HepG2 (cell line): ENCODE measurements around the gene CLCA4. TPM values are rescaled to one million over a fixed set of nuclear protein-coding genes. Genes with fewer than 3 reads are reported as not detected.

Experiments
- ATAC-seq: fragments of 200-7000 bp; cut with Tn5 transposase; 3 replicates; pipeline ENCODE4 v1.9.1; 2020; ENCODE audit warnings: mild to moderate bottlenecking, moderate library complexity
- BruUV-seq: library from RNA; stranded (reverse); fragments of 400-500 nt; replicated peaks from 2 replicates; lab custom pipeline; 2021; lab: Mats Ljungman, UMichigan
- CTCF ChIA-PET: fragments of 300-600 bp; formaldehyde crosslinking; extraction: SDS; loops from one replicate; lab custom pipeline; 2021; ENCODE audit warnings: low total read pairs, inconsistent platforms, low intra/inter-chr PET ratio; lab: Yijun Ruan, JAX
- POLR2A ChIA-PET: fragments of 350-600 bp; sonication (Branson Sonifier 250); formaldehyde crosslinking; loops from one replicate; lab custom pipeline; 2020; ENCODE audit warnings: antibody characterized with exemption, inconsistent platforms; lab: Yijun Ruan, JAX
- DNase-seq: peaks from one replicate; pipeline ENCODE4 v3.0.0-alpha.2; 2015; ENCODE audit warnings: low spot score
- FAIRE-seq: peaks from 3 replicates; lab custom pipeline; 2011; peaks lifted over from hg19 to GRCh38; lab: Jason Lieb, UNC
- H2AFZ ChIP-seq: one replicate; pipeline ENCODE4 v1.6.1; 2011; ENCODE audit warnings: low read length, inconsistent platforms
- H3K27ac ChIP-seq: fragments of 300-600 bp; 3 replicates; pipeline ENCODE4 v1.8.0; 2011; ENCODE audit warnings: mixed run types, mild to moderate bottlenecking, mixed read lengths, low read length, inconsistent platforms; ENCODE audit not compliant: insufficient read depth; ENCODE audit errors: extremely low read length
- H3K27me3 ChIP-seq, 2 experiments: fragments of 200-600 bp in 1 of 2; 2 replicates in 1 of 2; 3 replicates in 1 of 2; pipeline versions ENCODE4 v1.6.0 to v1.8.0; 2011; ENCODE audit warnings: low read length in 2 of 2, mild to moderate bottlenecking in 2 of 2, moderate library complexity in 2 of 2, inconsistent platforms in 1 of 2; ENCODE audit not compliant: insufficient read depth in 2 of 2, control insufficient read depth in 1 of 2
- H3K36me3 ChIP-seq, 2 experiments: fragments of 200-600 bp in 1 of 2; replicated peaks in 1 of 2; 2 replicates in 1 of 2; 3 replicates in 1 of 2; pipeline versions ENCODE4 v1.5.1 to v1.8.0; 2011; ENCODE audit warnings: low read length in 2 of 2, inconsistent platforms in 1 of 2; ENCODE audit not compliant: insufficient read depth in 2 of 2, control insufficient read depth in 1 of 2
- H3K4me1 ChIP-seq: 2 replicates; pipeline ENCODE4 v1.5.1; 2012; ENCODE audit warnings: low read length, inconsistent platforms; ENCODE audit not compliant: insufficient read depth
- H3K4me2 ChIP-seq: 2 replicates; pipeline ENCODE4 v1.6.0; 2011; ENCODE audit warnings: low read depth, low read length, inconsistent platforms
- H3K4me3 ChIP-seq, 3 experiments: fragments of 200-600 bp in 1 of 3; sonication (generic), shearing (Covaris generic) in 1 of 3; replicated peaks in 1 of 3; 2 replicates each; pipeline ENCODE4 v1.5.1; 2011 to 2016; ENCODE audit warnings: low read length in 3 of 3, inconsistent platforms in 2 of 3, low read depth in 2 of 3, mild to moderate bottlenecking in 2 of 3, control low read depth in 1 of 3, mixed read lengths in 1 of 3; ENCODE audit not compliant: insufficient read depth in 1 of 3
- H3K79me2 ChIP-seq: one replicate; pipeline ENCODE4 v1.6.1; 2011; ENCODE audit warnings: low read length, inconsistent platforms; ENCODE audit not compliant: insufficient read depth
- H3K9ac ChIP-seq: 2 replicates; pipeline ENCODE4 v1.6.0; 2011; ENCODE audit warnings: mild to moderate bottlenecking, low read depth, low read length, inconsistent platforms; ENCODE audit not compliant: insufficient read depth
- H3K9me3 ChIP-seq: 2 replicates; pipeline ENCODE4 v1.5.1; 2012; ENCODE audit warnings: mild to moderate bottlenecking, low read length
- H4K20me1 ChIP-seq: 2 replicates; pipeline ENCODE4 v1.6.0; 2011; ENCODE audit warnings: inconsistent platforms, mild to moderate bottlenecking, low read length, moderate library complexity; ENCODE audit not compliant: insufficient read depth
- ATRX ChIP-seq: sonication (generic); formaldehyde crosslinking; IDR thresholded peaks from 2 replicates; pipeline ENCODE4 v1.4.0; 2020; ENCODE audit warnings: missing genetic modification reagents, borderline replicate concordance
- CENPBD1 ChIP-seq: sonication (generic); formaldehyde crosslinking; IDR thresholded peaks from 2 replicates; pipeline ENCODE4 v1.8.0; 2022; ENCODE audit warnings: missing genetic modification reagents, low read depth, mild to moderate bottlenecking, borderline replicate concordance
- CHD2 ChIP-seq: IDR thresholded peaks from 2 replicates; pipeline ENCODE4 v1.6.1; 2011; ENCODE audit warnings: low read depth, low read length, improper control_type of control experiment
- CREB1 ChIP-seq, 2 experiments: fragments of 450-650 bp in 1 of 2; IDR thresholded peaks; 2 replicates each; pipeline ENCODE4 v1.6.1; 2016 to 2017; ENCODE audit warnings: control low read depth in 1 of 2, mild to moderate bottlenecking in 1 of 2, missing compliant biosample characterization in 1 of 2, missing genetic modification characterization in 1 of 2
- GFI1 ChIP-seq: sonication (generic); formaldehyde crosslinking; IDR thresholded peaks from 2 replicates; pipeline ENCODE4 v1.5.0; 2020; ENCODE audit warnings: missing genetic modification reagents, mild to moderate bottlenecking, borderline replicate concordance
- HNRNPLL ChIP-seq: fragments of 200-400 bp; formaldehyde crosslinking; IDR thresholded peaks from 2 replicates; pipeline ENCODE4 v1.6.1; 2017; ENCODE audit warnings: mild to moderate bottlenecking, low read depth, low read length; ENCODE audit not compliant: poor library complexity, severe bottlenecking
- NR2C2 ChIP-seq: sonication (generic); formaldehyde crosslinking; IDR thresholded peaks from 2 replicates; pipeline ENCODE4 v1.4.0; 2020; ENCODE audit warnings: missing genetic modification reagents, mild to moderate bottlenecking, moderate library complexity, borderline replicate concordance
- NR2F6 ChIP-seq, 2 experiments: IDR thresholded peaks; 2 replicates each; pipeline ENCODE4 v1.6.1; 2016; ENCODE audit warnings: antibody characterized with exemption in 1 of 2, mild to moderate bottlenecking in 1 of 2
- SNRNP70 ChIP-seq: fragments of 200-400 bp; formaldehyde crosslinking; IDR thresholded peaks from 2 replicates; pipeline ENCODE4 v1.6.1; 2017; ENCODE audit warnings: mild to moderate bottlenecking, low read depth, low read length, moderate library complexity
- THAP9 ChIP-seq: sonication (generic); formaldehyde crosslinking; IDR thresholded peaks from 2 replicates; pipeline ENCODE4; 2020; ENCODE audit warnings: missing genetic modification reagents, mild to moderate bottlenecking, borderline replicate concordance
- ZNF121 ChIP-seq: sonication (generic); formaldehyde crosslinking; IDR thresholded peaks from 2 replicates; pipeline ENCODE4 v1.5.0; 2020; ENCODE audit warnings: mild to moderate bottlenecking, missing genetic modification reagents
- ZNF512B ChIP-seq: sonication (generic); formaldehyde crosslinking; IDR thresholded peaks from 2 replicates; pipeline ENCODE4 v1.5.1; 2020; ENCODE audit warnings: missing genetic modification reagents, mild to moderate bottlenecking, borderline replicate concordance
- ZNF639 ChIP-seq: conservative IDR thresholded peaks from 2 replicates; pipeline ENCODE4 v1.6.1; 2018; ENCODE audit warnings: missing genetic modification reagents
- ZNF691 ChIP-seq: sonication (generic); formaldehyde crosslinking; IDR thresholded peaks from 2 replicates; pipeline ENCODE4 v1.4.0; 2020; ENCODE audit warnings: missing genetic modification reagents, low read depth, mild to moderate bottlenecking, borderline replicate concordance
- WGBS: methylation state at CpG from one replicate; pipeline ENCODE4 v1.1.6; 2017; ENCODE audit warnings: low lambda C conversion rate; 5-methylcytosine and 5-hydroxymethylcytosine counted together
- in situ Hi-C: cut with HindIII; loops from 2 replicates; pipeline ENCODE4 v1.10.0; 2017; ENCODE audit warnings: low pct_unique_long_range_greater_than_20kb; ENCODE audit not compliant: extremely low pct_ligation_motif_present
- intact Hi-C: fragments of 100-400 bp; cut with micrococcal nuclease; formaldehyde crosslinking; loops from one replicate; pipeline ENCODE4 v1.10.0; 2022; ENCODE audit not compliant: unreplicated experiment
- polyA plus RNA-seq, 8 experiments: library from polyadenylated mRNA; depleted of rRNA in 3 of 8; stranded (reverse) in 7 of 8; unstranded in 1 of 8; fragments of >200 nt; fragmentation: Illumina TruSeq in 4 of 8; extraction: Trizol in 4 of 8; gene quantifications; 2 replicates each; pipeline versions ENCODE4 v1.2.1 to v1.2.3, GENCODE V29; 2011 to 2016; ENCODE audit warnings: low read depth in 4 of 8, missing spikeins in 1 of 8, mixed read lengths in 1 of 8; ENCODE audit not compliant: insufficient read depth in 1 of 8
- total RNA-seq, 5 experiments: library from RNA; depleted of rRNA; stranded (reverse); fragments of >200 nt; fragmentation: Illumina TruSeq; extraction: Trizol; gene quantifications; 2 replicates each; pipeline ENCODE4 v1.2.3, GENCODE V29; 2016; ENCODE audit warnings: low read depth in 1 of 5

CLCA4 gene
- total and polyA plus RNA-seq, 2 of the 13 experiments (the other 11 are each of a cell fraction or from before 2014, with no cell fraction given): not detected

- no peak for TF ChIP-seq ZNF512B (CRISPR knock-in tag)
- TF ChIP-seq, all 625 proteins: peak for 0
Observed at GRCh38 chr1:86516335-86516734, 30.5 kb upstream of the CLCA4 start (continued).

GRCh38 chr1:86517336-86517735 is 29.5 kb upstream of the CLCA4 start:
- CTCF ChIA-PET: no interaction called here
- no peak for ATAC-seq
- TF ChIP-seq ZNF121 (CRISPR knock-in tag): no peak
- TF ChIP-seq NR2F6 (IDR thresholded peaks at IDR 0.05): no peak
- no peak for TF ChIP-seq NR2F6 (CRISPR knock-in tag; IDR thresholded peaks at IDR 0.05)
- no peak for TF ChIP-seq CHD2
- no peak for TF ChIP-seq GFI1
- TF ChIP-seq ATRX (CRISPR knock-in tag): no peak
- no peak for TF ChIP-seq ZNF639 (CRISPR knock-in tag)
- TF ChIP-seq CREB1 (IDR thresholded peaks at IDR 0.05): no peak
- TF ChIP-seq CREB1 (CRISPR knock-in tag; IDR thresholded peaks at IDR 0.05): no peak
- no peak for TF ChIP-seq CENPBD1 (CRISPR knock-in tag)
- no peak for TF ChIP-seq ZNF691 (CRISPR knock-in tag)
- no peak for TF ChIP-seq NR2C2 (CRISPR knock-in tag)
- TF ChIP-seq THAP9 (CRISPR knock-in tag): no peak
- no peak for TF ChIP-seq HNRNPLL
- TF ChIP-seq SNRNP70: no peak

More at GRCh38 chr1:86517336-86517735, 29.5 kb upstream of the CLCA4 start:
- no peak overlapping the region for H3K4me2 ChIP-seq
- no peak overlapping the region for H3K9ac ChIP-seq
- intact Hi-C loops (no loop called here), in situ Hi-C loops (loop anchor here (25.0 kb wide), 1 partner anchor 170 kb away; no protein-coding TSS in a partner anchor)
- DNase-seq (no peak), FAIRE-seq (no peak)
- H3K27me3 ChIP-seq: no peaks in the 10 kb centered on the region; a peak in 1 of 5 replicates
- 0% methylated on average over 1 of the region's 1 CpG for WGBS
- no TSS peak for BruUV-seq
- H3K79me2 ChIP-seq: no peaks in the 10 kb centered on the region
- no peaks in the 10 kb centered on the region for H4K20me1 ChIP-seq
- no peaks in the 10 kb centered on the region for H3K9me3 ChIP-seq
- POLR2A ChIA-PET: no interaction called here
- no peak overlapping the region for H2AFZ ChIP-seq
- H3K4me1 ChIP-seq: no peaks in the 10 kb centered on the region
- H3K27ac ChIP-seq: no peak overlapping the region
- H3K36me3 ChIP-seq: no peaks in the 10 kb centered on the region
- H3K4me3 ChIP-seq: no peak overlapping the region
